Putamen (tissue), 1 donor: ENCODE data around the gene SLC1A3.
"Not testable (repeated sequence)": the region's sequence is repeated elsewhere in the genome, so short reads cannot be mapped to it uniquely, and the experiment has no call there.

Experiments
- DNase-seq: peaks from one replicate; pipeline ENCODE4 v3.0.0-alpha.2; 2016; ENCODE audit warnings: low spot score

SLC1A3 gene

DNA sequence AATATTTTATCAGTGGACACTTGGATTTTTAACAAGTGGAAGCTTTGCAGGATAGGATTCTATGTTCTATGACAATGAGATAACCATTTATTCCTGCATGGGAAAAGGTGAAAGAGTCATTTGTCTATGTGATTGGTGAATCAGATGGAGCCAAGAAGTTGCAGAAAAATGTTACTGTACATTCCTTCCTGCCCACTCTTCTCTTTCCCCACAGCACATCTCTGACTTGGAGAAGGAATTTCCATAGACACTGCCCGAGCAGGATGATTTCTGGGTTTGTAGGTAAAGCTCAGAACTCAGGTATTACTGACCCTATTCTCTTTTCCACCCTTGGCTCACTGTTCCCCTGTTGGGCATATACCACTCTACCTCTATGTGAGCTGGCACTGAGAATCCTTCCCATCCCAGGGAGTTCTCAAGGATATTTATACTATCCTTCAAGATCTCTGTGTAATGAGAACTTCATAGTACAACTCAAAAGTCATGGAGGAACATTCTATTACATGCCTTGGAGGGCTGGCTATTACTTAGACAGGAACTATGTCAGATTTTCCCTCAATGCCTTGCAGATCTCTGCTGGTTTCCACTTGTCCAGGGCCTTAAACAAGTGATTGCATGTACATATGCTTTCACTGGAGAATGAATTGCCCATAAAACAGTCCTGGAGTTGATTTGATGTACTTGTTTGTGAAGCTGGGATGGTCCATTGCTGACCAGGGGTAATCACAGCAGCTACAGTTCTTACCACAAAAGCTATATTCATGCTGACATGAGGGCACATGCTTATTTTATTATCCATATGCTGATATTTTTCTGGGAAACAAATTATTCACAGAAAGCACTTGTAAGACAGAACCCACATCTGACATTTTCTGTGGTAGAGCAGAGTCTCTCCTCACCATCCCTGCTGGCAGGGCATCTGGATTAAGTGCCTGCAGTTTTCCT, 24.1 kb downstream of the SLC1A3 start:
- DNase-seq = no peak

DNA sequence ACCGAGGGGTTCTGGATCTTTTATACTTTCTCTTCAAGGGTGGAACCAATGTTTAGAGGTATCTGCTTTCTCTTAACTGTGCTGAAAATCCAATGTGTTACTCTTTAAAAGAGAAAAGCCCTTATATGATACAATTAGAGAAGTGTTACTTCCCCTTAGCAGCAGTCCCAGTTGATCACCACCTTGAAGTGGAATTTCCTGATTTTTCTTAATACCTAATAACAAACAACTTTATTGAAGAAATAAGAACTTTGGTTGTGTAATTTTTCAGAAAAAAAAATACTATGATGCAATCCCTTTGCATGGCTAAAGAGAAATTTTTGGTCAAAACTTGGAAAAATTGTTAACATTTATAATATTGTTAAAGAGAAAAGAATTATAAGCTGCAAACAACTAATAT, 24.7 kb downstream of the SLC1A3 start:
- no peak for DNase-seq

DNA sequence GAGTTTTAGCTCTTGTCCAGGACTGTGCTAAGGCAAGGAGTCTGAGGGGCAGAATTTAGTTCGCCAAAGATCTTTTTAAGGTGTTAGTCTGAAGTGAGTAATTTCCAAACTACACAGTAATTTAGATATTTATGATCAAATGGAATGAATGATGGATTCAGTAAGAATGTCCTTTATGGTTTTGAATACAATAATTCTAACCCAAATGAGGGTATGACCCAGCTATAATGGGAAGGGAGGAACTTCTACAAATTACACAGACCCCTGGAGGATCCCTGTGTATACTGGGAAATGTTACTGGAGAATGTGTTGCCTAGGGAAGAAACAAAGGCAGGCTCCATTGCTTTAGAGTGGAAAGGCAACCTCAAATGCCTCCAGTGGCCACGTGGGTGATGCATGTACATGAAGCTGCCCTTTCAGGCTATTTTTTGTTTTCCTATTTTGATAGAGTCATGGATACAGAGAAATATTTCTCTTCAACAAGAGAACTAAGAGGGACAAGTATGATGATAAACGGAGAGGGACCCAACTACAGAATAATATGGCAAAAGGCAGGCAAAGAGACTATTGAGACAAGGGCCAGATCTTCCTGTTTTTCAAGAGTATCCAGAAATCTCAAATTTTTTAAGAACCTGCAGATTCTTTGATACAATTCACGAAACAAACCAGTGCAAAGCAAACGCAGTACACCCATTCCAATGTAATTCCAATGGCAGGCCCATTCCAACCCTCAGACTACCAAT, 25.4 kb downstream of the SLC1A3 start:
- DNase-seq = no peak

DNA sequence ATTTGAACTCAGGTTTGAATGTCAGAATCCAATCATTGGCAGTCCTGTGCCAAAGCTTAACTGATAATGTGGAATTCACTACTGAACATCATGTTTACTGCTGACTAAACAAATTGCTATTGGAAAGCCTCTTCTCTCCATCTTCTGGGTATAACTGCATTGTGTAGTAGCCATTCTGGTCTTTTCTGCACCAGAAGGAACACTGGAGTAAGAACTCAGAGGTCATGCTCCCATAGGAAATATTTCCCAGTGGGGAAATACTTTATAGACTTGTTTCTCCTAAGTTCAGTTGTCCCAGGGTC, 25.9 kb downstream of the SLC1A3 start:
- DNase-seq = no peak

DNA sequence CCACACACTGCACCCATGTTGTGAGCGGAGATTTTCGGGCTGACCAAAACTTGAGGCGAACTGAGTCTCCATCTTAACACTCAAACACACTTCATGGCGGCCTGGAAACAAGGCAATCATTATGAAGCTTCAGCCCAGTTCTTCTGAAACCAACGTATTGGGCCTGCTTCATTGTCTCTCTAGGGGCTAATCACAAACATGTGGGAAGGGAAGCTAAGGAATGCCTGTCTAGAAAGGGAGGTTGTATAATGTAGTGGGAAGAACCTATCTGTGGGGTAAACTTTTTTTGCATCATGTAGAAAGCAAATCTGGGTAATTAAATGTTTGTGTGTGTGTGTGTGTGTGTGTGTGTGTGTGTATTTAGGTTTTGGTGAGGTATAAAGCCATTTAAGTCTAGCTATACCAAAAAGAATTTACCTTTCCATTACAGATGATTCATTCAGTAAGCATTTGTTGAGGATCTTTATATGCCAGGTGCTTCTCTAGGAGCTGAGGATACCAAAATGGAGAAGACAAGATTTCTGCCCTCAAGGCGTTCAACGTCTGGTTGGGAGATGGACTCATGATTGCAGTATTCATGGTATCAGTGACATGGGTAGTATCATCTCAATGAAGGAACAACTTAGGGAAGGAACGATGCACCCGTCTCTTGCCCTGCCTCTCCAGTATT, 29.4 kb downstream of the SLC1A3 start:
- no peak for DNase-seq

DNA sequence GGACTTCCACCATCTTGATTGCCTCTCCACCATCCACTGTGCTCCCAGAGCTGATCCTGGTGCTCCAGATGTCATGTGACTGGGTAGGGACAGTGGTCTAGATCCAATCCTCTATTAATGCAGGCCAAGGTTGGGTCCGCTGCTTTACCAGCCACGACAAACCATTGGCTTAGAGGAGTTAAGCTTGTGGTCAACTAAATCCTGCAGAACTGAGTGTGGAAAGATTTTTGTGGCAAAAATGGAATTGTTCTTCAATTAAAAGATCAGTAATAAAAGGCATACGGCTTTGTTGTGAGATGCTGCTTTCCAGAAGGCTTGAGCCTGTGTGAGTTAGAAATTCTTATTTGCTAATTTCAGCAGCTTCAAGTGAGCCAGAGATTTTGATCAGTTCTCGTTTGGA, 30.7 kb downstream of the SLC1A3 start:
- DNase-seq = no peak

DNA sequence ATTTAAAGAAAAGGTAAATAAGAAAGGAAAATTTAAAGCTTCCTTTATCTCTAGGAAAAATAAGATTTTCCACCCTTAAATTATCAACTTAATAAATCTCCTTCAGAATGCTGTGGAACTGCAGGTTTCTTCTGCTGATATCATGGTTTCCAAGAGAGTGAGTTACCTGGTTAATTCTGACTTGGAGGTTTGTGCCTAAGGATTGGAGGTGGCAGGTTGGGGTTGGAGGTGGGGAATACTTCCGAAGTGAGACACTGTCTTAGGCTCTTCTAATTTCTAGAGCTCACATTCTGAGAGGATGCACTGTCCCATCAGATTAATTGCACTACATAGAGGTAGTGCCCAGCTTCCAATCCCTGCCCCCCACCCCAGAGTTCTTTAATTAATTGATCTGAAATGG, 31.1 kb downstream of the SLC1A3 start:
- DNase-seq = no peak

DNA sequence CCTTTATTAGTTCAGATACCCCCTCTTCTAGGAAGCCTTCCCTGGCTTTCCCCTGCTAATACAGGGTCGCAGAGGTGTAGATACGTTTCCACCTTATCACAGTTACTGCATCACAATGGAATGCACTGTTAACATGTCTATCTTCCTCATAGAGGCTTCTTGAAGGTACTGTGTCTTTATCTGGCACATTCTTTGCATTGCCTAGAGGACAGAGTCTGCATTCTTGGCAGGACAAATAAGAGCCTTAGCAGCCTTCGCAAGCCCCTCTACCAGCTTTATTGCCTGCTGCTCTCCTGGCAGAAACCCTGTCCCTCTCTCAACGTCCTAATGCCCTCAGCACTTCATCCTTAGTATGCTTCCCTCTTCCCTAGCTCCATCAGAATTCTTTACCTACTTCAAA, 31.6 kb downstream of the SLC1A3 start:
- DNase-seq = no peak

DNA sequence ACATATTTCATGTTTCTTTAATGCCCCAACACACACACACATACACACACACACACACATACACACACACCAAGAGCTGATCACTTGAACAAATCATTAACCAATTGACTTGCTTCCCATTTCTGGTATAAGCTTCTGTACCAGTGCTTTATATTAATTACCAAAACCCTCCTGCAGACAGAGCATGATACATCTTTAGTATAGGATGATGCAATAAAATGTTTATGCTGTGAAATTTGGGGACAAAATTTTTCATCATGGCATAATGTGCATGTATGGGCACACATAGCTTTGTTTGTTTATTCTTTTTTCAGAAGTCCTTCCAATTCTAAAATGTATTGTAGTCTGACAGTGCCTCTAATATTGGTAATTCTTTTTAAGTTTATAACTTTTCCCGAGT, 34.5 kb downstream of the SLC1A3 start:
- no peak for DNase-seq

DNA sequence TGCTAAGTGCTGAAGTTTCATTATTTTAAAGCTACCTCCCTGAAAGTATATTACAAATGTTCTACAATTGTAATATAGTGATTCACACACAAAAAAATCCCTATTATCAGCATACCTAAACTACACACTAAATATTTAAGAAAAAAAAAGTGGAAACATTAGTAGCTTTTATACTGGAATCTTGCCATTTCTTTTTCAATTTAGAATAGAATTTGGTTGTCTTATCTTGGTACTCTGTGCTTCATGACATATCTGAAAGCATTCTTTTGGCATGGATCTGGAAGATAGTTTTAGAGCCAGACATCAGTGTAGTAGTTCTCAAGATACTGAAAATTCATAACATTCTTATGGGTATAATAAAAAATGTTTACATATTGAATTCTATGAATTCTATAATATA, 35.0 kb downstream of the SLC1A3 start:
- DNase-seq = no peak

DNA sequence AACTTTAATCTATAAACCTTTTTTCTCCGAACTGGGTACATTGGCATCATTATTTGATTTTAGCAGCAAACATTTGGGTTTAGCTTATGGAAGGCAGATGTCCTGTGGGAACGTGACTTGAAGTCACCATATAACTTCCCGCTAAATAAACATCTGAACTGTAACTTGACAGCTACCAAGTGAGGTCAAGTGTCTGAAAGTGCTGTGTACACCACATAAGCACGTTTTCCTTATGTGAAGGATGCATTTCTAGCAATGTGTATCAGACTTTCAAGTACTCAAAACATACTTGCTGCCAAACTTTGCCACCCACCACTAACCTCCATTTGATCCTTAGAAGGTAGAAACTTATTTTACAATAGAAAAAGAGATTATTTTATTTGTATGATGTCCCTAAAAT, 35.7 kb downstream of the SLC1A3 start:
- no peak for DNase-seq

DNA sequence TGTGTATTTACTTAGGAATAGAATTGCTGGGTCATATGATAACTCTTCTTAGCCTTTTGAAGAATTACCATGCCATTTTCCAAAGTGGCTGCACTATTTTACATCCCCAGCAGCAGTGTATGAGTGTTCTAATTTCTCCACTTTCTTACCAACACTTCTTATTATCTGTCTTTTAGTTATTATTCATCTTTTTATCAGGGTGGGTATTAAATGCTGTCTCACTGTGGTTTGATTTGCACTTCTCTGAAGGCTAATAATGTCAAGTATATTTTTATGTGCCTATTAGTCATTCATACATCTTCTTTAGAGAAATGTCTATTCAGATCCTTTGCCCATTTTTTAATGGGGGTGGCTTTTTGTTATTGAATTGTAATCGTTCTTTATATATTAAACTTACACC, 36.8 kb downstream of the SLC1A3 start:
- DNase-seq = no peak

DNA sequence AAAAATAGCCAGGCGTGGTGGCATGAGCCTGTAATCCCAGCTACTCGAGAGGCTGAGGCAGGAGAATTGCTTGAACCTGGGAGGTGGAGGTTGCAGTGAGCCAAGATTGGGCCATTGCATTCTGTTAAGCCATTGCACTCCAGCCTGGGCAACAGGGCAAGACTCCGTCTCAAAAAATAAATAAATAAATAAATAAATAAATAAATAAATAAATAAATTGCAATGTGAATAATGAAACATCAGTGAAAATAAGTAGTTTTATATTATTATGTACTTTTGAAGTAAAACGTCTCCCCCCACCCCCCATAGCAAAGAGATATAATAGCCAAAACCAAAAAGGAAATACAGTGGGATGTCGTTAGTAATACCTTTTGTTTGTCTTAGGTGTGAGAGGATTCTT, 37.4 kb downstream of the SLC1A3 start:
- not testable (repeated sequence) for DNase-seq

DNA sequence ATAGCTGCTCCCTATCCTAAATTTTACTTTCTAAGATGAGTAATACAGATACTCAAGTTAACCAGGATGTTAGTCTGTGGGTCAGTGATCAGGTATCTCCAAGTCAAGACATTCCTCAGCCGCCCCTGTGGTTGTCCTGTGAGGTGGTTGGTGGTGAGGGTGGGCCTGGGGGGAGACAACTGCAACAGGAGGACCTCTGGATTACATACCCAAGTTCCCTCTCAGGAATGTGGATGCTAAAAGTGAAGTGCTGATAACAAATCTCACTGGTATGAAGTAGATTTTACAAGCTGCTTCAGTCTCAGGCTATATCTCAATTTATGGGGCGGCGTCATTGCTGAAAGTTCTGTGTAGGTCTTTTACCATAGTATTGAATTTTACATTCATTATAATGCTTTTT, 38.3 kb downstream of the SLC1A3 start:
- DNase-seq = no peak

DNA sequence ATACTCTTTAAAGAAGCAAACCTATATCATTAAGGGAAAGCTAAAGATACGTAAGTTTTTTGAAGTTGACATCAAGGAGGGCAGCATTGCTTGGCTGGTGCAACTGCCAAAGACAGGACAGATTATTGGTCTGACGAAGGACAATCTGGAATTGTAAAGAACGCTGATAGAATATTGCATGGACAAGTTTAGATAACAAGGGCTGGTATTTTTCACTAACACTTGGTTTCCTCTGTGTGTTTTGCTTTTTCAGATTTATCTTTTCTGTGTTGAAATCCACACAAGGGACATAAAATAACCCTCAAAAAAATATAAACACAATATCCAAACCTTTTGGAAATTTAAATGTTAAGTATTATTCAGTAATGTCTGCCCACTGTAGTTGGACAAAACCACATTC, 39.7 kb downstream of the SLC1A3 start:
- no peak for DNase-seq

DNA sequence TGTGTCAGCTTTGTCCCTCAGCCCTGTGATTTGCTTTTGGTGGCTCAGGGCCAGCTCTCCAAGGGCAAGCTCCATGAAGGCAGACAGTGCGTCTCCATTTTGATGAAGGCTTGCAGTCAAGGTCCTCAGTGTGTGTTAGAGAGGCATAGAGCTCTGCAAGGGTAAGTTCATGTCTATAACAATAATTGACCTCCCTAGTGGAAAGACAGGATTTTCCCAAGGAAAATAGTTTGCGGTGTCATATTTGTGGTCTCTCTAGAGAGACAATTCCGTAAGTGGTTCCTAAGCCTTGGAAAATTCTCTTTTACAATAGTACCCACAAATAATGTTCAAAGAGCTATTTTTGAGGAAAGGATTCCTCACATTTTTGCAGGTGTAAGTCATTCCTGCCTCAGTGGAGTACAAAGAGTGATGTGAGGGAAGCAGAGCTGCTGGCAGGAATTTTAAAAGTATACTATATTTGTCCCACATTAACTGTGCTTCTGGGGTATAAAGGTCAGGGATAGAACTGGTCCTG, 40.2 kb downstream of the SLC1A3 start:
- DNase-seq = no peak

DNA sequence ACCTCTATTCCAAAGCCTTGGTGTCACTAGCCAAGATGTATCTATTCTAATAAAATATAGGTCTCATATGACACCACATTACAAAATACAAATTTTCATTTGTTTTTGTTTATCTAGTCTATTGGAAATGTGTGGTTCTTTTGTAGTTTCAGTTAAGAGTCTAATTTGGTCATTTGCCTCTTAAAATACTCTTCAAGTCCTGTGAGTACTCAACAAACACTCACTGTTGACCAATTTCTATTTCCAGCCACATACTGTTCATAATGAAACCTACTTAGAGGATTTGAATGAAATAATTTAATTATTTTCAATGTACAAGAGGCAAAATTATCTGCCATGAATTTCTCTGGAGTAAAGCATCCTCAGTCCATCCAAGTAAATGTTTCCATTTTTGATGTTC, 40.6 kb downstream of the SLC1A3 start:
- no peak for DNase-seq

DNA sequence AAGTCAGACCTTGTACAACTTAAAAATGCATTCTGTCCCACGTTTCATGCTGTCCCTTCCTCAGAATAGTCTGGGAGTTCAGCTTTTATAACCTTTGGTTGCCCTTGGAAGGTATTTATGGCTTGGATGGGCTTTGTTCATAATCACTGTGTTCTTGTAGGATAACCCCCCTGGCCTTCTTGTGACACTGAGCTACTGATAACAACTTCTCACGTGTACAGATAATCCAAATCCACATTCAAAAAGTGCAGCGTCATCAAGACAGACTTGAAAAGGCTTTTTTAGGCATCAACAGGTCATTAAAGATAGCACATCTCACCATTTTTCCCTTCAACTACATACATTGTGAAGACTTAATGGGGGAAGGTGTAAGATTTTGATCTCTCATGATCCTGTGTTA, 42.0 kb downstream of the SLC1A3 start:
- no peak for DNase-seq

DNA sequence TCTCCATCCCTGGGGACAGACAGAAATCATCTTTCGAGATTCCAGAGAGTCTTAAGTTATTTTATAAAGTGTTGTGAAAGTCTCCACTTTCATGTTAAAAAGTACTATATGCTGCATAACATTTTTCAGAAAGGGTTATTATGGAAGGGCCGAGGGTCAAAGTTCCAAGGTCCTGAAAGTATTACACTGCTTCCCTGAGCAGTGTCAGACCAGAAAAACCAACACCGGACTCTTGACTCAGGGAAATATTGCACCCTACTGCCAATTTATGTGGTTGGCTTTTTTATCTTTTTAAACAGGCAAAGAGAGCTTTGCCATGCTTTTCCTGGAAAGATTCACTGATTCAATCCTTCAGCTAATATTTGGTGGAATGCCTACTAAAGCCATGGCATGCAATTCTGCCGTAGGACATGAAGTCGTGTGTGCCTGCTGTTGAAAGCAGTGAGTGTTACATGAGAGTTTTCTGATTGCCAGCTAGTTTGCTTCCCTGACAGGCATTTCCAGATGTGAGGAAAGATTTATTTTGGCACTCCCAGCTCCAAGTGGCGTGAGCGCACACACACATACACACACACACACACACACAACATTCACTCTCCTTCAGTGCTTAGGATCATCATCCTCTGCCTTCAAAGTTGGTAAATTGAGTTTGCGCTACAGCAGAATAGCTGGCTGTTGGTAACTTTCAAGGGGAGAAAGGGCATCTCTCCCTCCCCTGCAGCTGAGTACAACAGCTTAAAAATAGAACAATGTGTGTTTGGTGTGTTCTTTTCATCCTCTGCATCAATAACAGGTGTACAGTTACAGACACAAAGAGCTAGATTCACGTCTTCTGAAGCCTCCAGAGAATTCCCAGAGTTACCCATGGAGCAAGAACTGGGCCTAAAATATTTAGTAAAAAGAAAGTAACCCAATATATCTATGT, 45.6 kb downstream of the SLC1A3 start:
- no peak for DNase-seq

DNA sequence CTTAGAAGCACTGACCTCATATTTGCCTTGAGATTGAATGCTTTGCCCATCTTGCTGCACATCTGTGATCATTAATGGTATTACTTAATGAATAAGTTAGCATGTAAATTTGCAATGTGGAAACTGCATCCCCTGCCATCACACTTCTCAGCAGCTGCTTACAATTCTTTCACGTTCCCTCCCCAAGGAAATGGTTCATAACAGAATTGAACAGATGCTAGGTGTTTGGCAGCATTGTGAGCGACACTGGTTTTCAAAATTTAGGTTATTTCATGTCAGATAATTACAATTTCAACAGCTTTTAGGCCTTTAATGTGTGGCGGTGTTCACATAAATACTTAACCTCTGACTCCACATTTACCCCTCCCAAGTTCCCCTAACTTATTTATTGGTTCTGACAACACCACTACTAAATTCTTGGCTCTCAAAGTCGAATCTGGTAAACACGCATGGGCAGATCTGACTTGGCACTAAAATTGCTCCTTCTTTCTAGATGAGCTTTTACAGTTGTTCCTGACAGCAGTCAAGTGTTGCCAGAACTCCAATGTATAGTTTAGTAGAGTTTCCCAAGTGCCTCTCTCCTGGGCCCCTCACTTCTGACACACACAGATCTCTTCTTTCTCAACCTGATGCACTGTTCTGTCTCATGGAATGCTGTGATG, 46.8 kb downstream of the SLC1A3 start:
- no peak for DNase-seq

DNA sequence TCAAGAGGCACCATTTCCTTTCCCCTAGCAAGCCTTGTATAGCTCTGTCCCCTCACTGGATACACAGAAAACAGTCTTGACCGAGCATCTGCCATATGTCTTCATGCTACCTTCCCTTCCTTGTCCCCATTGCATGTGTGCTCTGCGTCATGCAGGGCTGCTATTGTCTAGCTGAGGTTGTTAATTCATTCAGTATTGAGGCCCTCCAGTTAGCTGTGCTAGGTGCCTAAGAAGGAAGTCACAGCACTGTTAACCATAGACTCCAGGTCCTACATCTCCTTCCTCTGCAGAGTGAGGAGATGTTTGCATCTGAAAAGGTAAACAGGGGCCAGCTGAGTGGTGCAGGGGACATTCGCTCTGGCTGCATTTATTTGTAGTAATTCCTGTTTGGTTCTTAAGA, 48.2 kb downstream of the SLC1A3 start:
- DNase-seq = no peak
